ENCODE results near the gene SMIM34. TPM values are rescaled to one million over a fixed set of nuclear protein-coding genes. Genes with fewer than 3 reads are reported as not detected.

The SMIM34 gene
- total RNA-seq, 1 donor from 2014 or later: not detected

DNA sequence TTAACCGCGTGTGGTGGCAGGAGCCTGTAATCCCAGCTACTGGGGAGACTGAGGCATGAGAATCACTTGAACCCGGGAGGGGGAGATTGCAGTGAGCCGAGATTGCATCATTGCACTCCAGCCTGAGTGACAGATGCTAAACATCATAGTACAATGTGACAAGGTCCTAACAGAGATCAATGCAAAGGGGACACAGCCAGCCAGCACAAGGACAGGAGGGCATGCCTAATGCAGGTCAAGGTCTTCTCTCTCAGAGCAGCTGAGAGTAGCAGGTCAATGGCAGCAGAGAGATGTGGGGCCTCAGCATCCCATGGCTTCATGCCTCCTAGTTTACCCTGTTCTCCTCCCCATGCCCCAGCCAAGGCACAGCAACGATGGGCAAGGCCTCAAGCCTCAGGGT is 51.4 kb downstream of the SMIM34 start:
- Mint-ChIP-seq H3K4me3 (no peak overlapping the region), H3K27me3 (ENCODE audit: insufficient read depth, low read depth) (peaks cover 2% of the 10 kb centered on the region), H3K9me3 (no peaks in the 10 kb centered on the region), H3K36me3 (no peaks in the 10 kb centered on the region), H3K27ac (no peak overlapping the region), H3K4me1 (peaks cover 7% of the 10 kb centered on the region)
- Histone ChIP-seq H3K27ac (no peak overlapping the region), H3K4me2 (no peak overlapping the region), H3K4me1 (peaks cover 5% of the 10 kb centered on the region), H2AFZ (replicated peaks) (no peak overlapping the region), H3K36me3 (no peaks in the 10 kb centered on the region), H4K20me1 (ENCODE audit: low read depth) (no peaks in the 10 kb centered on the region), H3K9ac (no peak overlapping the region), H3K4me3 (no peak overlapping the region), H3F3A (ENCODE audit: low read depth) (no peaks in the 10 kb centered on the region), H3K79me2 (ENCODE audit: low read depth) (no peaks in the 10 kb centered on the region), H3K9me3 (ENCODE audit: low read depth) (no peaks in the 10 kb centered on the region), H3K27me3 (no peaks in the 10 kb centered on the region)
- DNase-seq (ENCODE audit: low spot score): no peak
- TF ChIP-seq EZH2phosphoT487 (IDR thresholded peaks at IDR 0.05) (no peak), EZH2 (IDR thresholded peaks at IDR 0.05) (no peak)
- TF ChIP-seq, protein P1, sequence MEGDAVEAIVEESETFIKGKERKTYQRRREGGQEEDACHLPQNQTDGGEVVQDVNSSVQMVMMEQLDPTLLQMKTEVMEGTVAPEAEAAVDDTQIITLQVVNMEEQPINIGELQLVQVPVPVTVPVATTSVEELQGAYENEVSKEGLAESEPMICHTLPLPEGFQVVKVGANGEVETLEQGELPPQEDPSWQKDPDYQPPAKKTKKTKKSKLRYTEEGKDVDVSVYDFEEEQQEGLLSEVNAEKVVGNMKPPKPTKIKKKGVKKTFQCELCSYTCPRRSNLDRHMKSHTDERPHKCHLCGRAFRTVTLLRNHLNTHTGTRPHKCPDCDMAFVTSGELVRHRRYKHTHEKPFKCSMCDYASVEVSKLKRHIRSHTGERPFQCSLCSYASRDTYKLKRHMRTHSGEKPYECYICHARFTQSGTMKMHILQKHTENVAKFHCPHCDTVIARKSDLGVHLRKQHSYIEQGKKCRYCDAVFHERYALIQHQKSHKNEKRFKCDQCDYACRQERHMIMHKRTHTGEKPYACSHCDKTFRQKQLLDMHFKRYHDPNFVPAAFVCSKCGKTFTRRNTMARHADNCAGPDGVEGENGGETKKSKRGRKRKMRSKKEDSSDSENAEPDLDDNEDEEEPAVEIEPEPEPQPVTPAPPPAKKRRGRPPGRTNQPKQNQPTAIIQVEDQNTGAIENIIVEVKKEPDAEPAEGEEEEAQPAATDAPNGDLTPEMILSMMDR (IDR thresholded peaks at IDR 0.05): no peak

DNA sequence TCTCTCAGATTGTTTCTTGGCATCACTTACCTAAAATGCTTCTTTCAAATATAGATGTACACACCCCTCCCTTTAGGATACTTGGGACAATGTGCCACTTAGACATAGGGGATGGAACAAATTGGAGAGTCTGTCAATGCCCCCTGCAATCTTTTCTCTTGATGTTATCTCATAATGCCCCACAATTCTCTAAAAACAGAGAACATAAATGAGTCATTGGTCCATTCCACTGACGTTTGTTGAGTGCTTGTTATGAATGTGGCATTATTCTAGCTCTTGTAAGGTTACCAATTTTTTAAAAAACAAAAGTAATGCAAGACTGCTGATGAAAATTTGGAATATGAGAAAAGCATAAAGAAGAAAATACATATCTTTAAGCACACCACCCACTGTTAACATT is 54.0 kb downstream of the SMIM34 start:
- Histone ChIP-seq H3F3A (ENCODE audit: low read depth) (peaks cover 16% of the 10 kb centered on the region), H3K4me1 (peaks cover 22% of the 10 kb centered on the region), H3K36me3 (no peaks in the 10 kb centered on the region), H3K27ac (no peak overlapping the region), H3K4me2 (no peak overlapping the region), H2AFZ (replicated peaks) (no peak overlapping the region), H3K9ac (no peak overlapping the region), H3K4me3 (no peak overlapping the region), H3K27me3 (no peaks in the 10 kb centered on the region), H4K20me1 (ENCODE audit: low read depth) (no peaks in the 10 kb centered on the region), H3K79me2 (ENCODE audit: low read depth) (no peaks in the 10 kb centered on the region), H3K9me3 (ENCODE audit: low read depth) (no peaks in the 10 kb centered on the region)
- H3K4me1 Mint-ChIP-seq: peaks cover 16% of the 10 kb centered on the region
- H3K36me3 Mint-ChIP-seq: no peaks in the 10 kb centered on the region
- TF ChIP-seq, protein P1 (IDR thresholded peaks at IDR 0.05): no peak
- no peak for TF ChIP-seq EZH2 (IDR thresholded peaks at IDR 0.05)
- no peak for TF ChIP-seq EZH2phosphoT487 (IDR thresholded peaks at IDR 0.05)
- H3K27ac Mint-ChIP-seq: no peak overlapping the region
- H3K4me3 Mint-ChIP-seq: no peak overlapping the region
- no peaks in the 10 kb centered on the region for H3K9me3 Mint-ChIP-seq
- H3K27me3 Mint-ChIP-seq (ENCODE audit: insufficient read depth, low read depth): peaks cover 2% of the 10 kb centered on the region
- DNase-seq (ENCODE audit: low spot score): no peak

Small RNA genes within 50 kb of the gene (small RNA-seq; reads per million reads assigned to genes)
- gene RF00614: not detected

Other genes with a start within 250 kb of the SMIM34 start
- 0.19 TPM in 1 of 2 replicates, not detected in the other for gene KCNE2, start 59.9 kb downstream of the SMIM34 start, total RNA-seq (ENCODE audit: low replicate concordance)
- 4.8 and 18.1 TPM in 2 replicates for gene SMIM11, start 48.4 kb downstream of the SMIM34 start, total RNA-seq (ENCODE audit: low replicate concordance)
- gene KCNE1, start 88.3 kb upstream of the SMIM34 start, total RNA-seq (ENCODE audit: low replicate concordance): not detected in 2 replicates
- gene RCAN1, start 191.2 kb upstream of the SMIM34 start, total RNA-seq (ENCODE audit: low replicate concordance): 6.5 and 6.9 TPM in 2 replicates
- 0.12 and 0.15 TPM in 2 replicates for gene CLIC6, start 245.0 kb upstream of the SMIM34 start, total RNA-seq (ENCODE audit: low replicate concordance)